GM19238 (cell line): ENCODE results near the gene CADM1.

Experiments
- DNase-seq: peaks from one replicate; pipeline ENCODE4 v3.0.0; 2011; ENCODE audit warnings: low spot score; ENCODE audit not compliant: insufficient read length

CADM1 gene

GRCh38 chr11:115155320-115155719, 348.9 kb downstream of the CADM1 start:
- no peak for DNase-seq

GRCh38 chr11:115154355-115154736, 349.9 kb downstream of the CADM1 start:
- no peak for DNase-seq

GRCh38 chr11:115153731-115154354, 350.4 kb downstream of the CADM1 start:
- no peak for DNase-seq

- no peak for DNase-seq
Measured at GRCh38 chr11:115153135-115153534, 351.1 kb downstream of the CADM1 start.

- no peak for DNase-seq
Measured at GRCh38 chr11:115151010-115151409, 353.2 kb downstream of the CADM1 start.

GRCh38 chr11:115148691-115149090, 355.5 kb downstream of the CADM1 start:
- DNase-seq = no peak

GRCh38 chr11:115148101-115148500, 356.1 kb downstream of the CADM1 start:
- DNase-seq = no peak

- DNase-seq = no peak
Measured at GRCh38 chr11:115147243-115147807, 356.9 kb downstream of the CADM1 start.

- DNase-seq = no peak
Measured at GRCh38 chr11:115146425-115146824, 357.8 kb downstream of the CADM1 start.

GRCh38 chr11:115145324-115145723, 358.9 kb downstream of the CADM1 start:
- no peak for DNase-seq

- no peak for DNase-seq
Measured at GRCh38 chr11:115144914-115145313, 359.3 kb downstream of the CADM1 start.

GRCh38 chr11:115144014-115144413, 360.2 kb downstream of the CADM1 start:
- no peak for DNase-seq

- DNase-seq = no peak
Measured at GRCh38 chr11:115141231-115142114, 362.7 kb downstream of the CADM1 start.

- no peak for DNase-seq
Measured at GRCh38 chr11:115135936-115136335, 368.3 kb downstream of the CADM1 start.

GRCh38 chr11:115134926-115135325, 369.3 kb downstream of the CADM1 start:
- DNase-seq = no peak

GRCh38 chr11:115133475-115134209, 370.6 kb downstream of the CADM1 start:
- DNase-seq = no peak

- peak; percentile 13 for DNase-seq
Measured at GRCh38 chr11:115132436-115133228, 371.6 kb downstream of the CADM1 start.

- DNase-seq = no peak
Measured at GRCh38 chr11:115129473-115130289, 374.5 kb downstream of the CADM1 start.

GRCh38 chr11:115128226-115128625, 376.0 kb downstream of the CADM1 start:
- DNase-seq = no peak

- no peak for DNase-seq
Measured at GRCh38 chr11:115127790-115128189, 376.4 kb downstream of the CADM1 start.
